HCT116 (cell line): Measurements from ENCODE around the gene SH3RF2. TPM values are rescaled to one million over a fixed set of nuclear protein-coding genes. Genes with fewer than 3 reads are reported as not detected.

Experiments used
- ATAC-seq: fragments of 200-7000 bp; cut with Tn5 transposase; 2 replicates; pipeline ENCODE4 v1.9.1; 2020; ENCODE audit warnings: mild to moderate bottlenecking, moderate library complexity
- BruUV-seq: library from RNA; stranded (reverse); fragments of 400-500 nt; replicated peaks from 2 replicates; lab custom pipeline; 2021; lab: Mats Ljungman, UMichigan
- CTCF ChIA-PET: fragments of 300-600 bp; sonication (Branson Sonifier 250); formaldehyde crosslinking; loops from one replicate; lab custom pipeline; 2021; ENCODE audit warnings: antibody characterized with exemption; lab: Charles Lee
- POLR2A ChIA-PET: fragments of 300-600, 350-600 bp; sonication (Branson Sonifier 250); formaldehyde crosslinking; loops from one replicate; lab custom pipeline; 2021; ENCODE audit warnings: antibody characterized with exemption; lab: Charles Lee
- RAD21 ChIA-PET, 2 experiments: fragments of 300-600 bp; sonication (Branson Sonifier 250); formaldehyde crosslinking; loops; one replicate each; lab custom pipeline; 2023; ENCODE audit warnings: low total read pairs in 2 of 2; ENCODE audit not compliant: uncharacterized antibody in 2 of 2, unreplicated experiment in 2 of 2, low non-redundant PET in 1 of 2; lab: Charles Lee
- DNase-seq: peaks from one replicate; pipeline ENCODE4 v3.0.0-alpha.2; 2010; ENCODE audit warnings: low read depth, low spot score
- H2AFZ ChIP-seq: fragments of 200-600 bp; shearing (Covaris generic), sonication (generic); 2 replicates; pipeline ENCODE4 v1.6.1; 2017; ENCODE audit warnings: low read depth, mixed run types, mixed read lengths, antibody characterized with exemption, low read length; ENCODE audit not compliant: poor library complexity, severe bottlenecking
- H3K27ac ChIP-seq: 2 replicates; pipeline ENCODE4 v1.5.1; 2012; ENCODE audit warnings: low read depth, low read length
- H3K27me3 ChIP-seq: fragments of 200-600 bp; sonication (generic); 2 replicates; pipeline ENCODE4 v1.6.1; 2016; ENCODE audit warnings: mixed run types, low read length, mixed read lengths; ENCODE audit not compliant: insufficient read depth
- H3K36me3 ChIP-seq, 2 experiments: fragments of 200-500 bp in 1 of 2; fragments of 200-600 bp in 1 of 2; sonication (Bioruptor generic) in 1 of 2; sonication (generic) in 1 of 2; 2 replicates each; pipeline versions ENCODE4 v1.5.1 to v1.6.1; 2014 to 2016; ENCODE audit warnings: low read length in 2 of 2, inconsistent platforms in 1 of 2, mixed read lengths in 1 of 2, mixed run types in 1 of 2; ENCODE audit not compliant: insufficient read depth in 2 of 2, control insufficient read depth in 1 of 2
- H3K4me1 ChIP-seq, 2 experiments: fragments of 200-600 bp in 1 of 2; sonication (generic) in 1 of 2; 2 replicates each; pipeline versions ENCODE4 v1.5.1 to v1.6.1; 2012 to 2017; ENCODE audit warnings: low read length in 2 of 2, inconsistent platforms in 1 of 2, mild to moderate bottlenecking in 1 of 2, mixed read lengths in 1 of 2, mixed run types in 1 of 2, moderate library complexity in 1 of 2; ENCODE audit not compliant: insufficient read depth in 2 of 2, control insufficient read depth in 1 of 2
- H3K4me2 ChIP-seq: fragments of 200-600 bp; sonication (generic); 2 replicates; pipeline ENCODE4 v1.6.1; 2017; ENCODE audit warnings: mixed run types, low read length, mixed read lengths
- H3K4me3 ChIP-seq, 2 experiments: fragments of 200-600 bp in 1 of 2; sonication (generic) in 1 of 2; replicated peaks in 1 of 2; 2 replicates each; pipeline ENCODE4 v1.5.1; 2011 to 2016; ENCODE audit warnings: low read length in 2 of 2, control low read depth in 1 of 2, low read depth in 1 of 2, mild to moderate bottlenecking in 1 of 2, mixed read lengths in 1 of 2, mixed run types in 1 of 2
- H3K79me2 ChIP-seq: fragments of 200-600 bp; sonication (generic); 2 replicates; pipeline ENCODE4 v1.6.1; 2017; ENCODE audit warnings: mild to moderate bottlenecking, mixed run types, low read length, moderate library complexity, mixed read lengths; ENCODE audit not compliant: insufficient read depth
- H3K9ac ChIP-seq: fragments of 200-600 bp; sonication (generic); 2 replicates; pipeline ENCODE4 v1.6.1; 2016; ENCODE audit warnings: low read length, mixed read lengths
- H3K9me2 ChIP-seq: fragments of 200-600 bp; sonication (generic), shearing (Covaris generic); 2 replicates; pipeline ENCODE4 v1.6.1; 2017; ENCODE audit warnings: mixed run types, mild to moderate bottlenecking, moderate library complexity; ENCODE audit not compliant: insufficient read depth
- H3K9me3 ChIP-seq, 2 experiments: fragments of 200-500 bp in 1 of 2; fragments of 200-600 bp in 1 of 2; sonication (Bioruptor generic) in 1 of 2; sonication (generic) in 1 of 2; 2 replicates each; pipeline ENCODE4 v1.6.1; 2014 to 2017; ENCODE audit warnings: low read length in 2 of 2, mixed read lengths in 2 of 2, inconsistent platforms in 1 of 2, low read depth in 1 of 2, mild to moderate bottlenecking in 1 of 2, mixed run types in 1 of 2, moderate library complexity in 1 of 2; ENCODE audit not compliant: control insufficient read depth in 1 of 2, insufficient read depth in 1 of 2
- H4K20me1 ChIP-seq: fragments of 200-600 bp; sonication (generic), shearing (Covaris generic); 2 replicates; pipeline ENCODE4 v1.6.1; 2017; ENCODE audit warnings: mixed run types, mild to moderate bottlenecking, moderate library complexity; ENCODE audit not compliant: insufficient read depth
- EGR1 ChIP-seq: IDR thresholded peaks from 2 replicates; pipeline ENCODE4 v1.6.1; 2012; ENCODE audit warnings: low read depth
- EZH2phosphoT487 ChIP-seq: fragments of 200-600 bp; IDR thresholded peaks from 2 replicates; pipeline ENCODE4 v1.6.1; 2018; ENCODE audit warnings: antibody characterized with exemption, borderline replicate concordance
- JUND ChIP-seq: IDR thresholded peaks from 2 replicates; pipeline ENCODE4 v1.6.1; 2012
- POLR2A ChIP-seq: IDR thresholded peaks from 2 replicates; pipeline ENCODE4 v1.7.0; 2011; ENCODE audit warnings: borderline replicate concordance; ENCODE audit not compliant: insufficient read depth, insufficient read length; ENCODE audit errors: extremely low read depth
- RAD21 ChIP-seq: IDR thresholded peaks from 2 replicates; pipeline ENCODE4 v1.6.1; 2012; ENCODE audit warnings: low read depth, mild to moderate bottlenecking
- SP1 ChIP-seq: IDR thresholded peaks from 2 replicates; pipeline ENCODE4 v1.6.1; 2012; ENCODE audit warnings: low read depth
- YY1 ChIP-seq: IDR thresholded peaks from 2 replicates; pipeline ENCODE4 v1.6.1; 2011; ENCODE audit warnings: low read length, low read depth, moderate library complexity, mild to moderate bottlenecking; ENCODE audit not compliant: insufficient replicate concordance; ENCODE audit errors: extremely low read depth
- ZBTB33 ChIP-seq: IDR thresholded peaks from 2 replicates; pipeline ENCODE4 v1.6.1; 2011; ENCODE audit warnings: mild to moderate bottlenecking, low read length, moderate library complexity; ENCODE audit not compliant: insufficient replicate concordance; ENCODE audit errors: extremely low read depth
- intact Hi-C: fragments of 100-400 bp; cut with micrococcal nuclease; formaldehyde crosslinking; loops from 2 replicates; pipeline ENCODE4 v1.10.0; 2022
- total RNA-seq: library from RNA; stranded (reverse); gene quantifications from one replicate; pipeline ENCODE4 v1.2.1, GENCODE V29; 2021; ENCODE audit not compliant: unreplicated experiment
- TF ChIP-seq, protein P1 (sequence below): IDR thresholded peaks from 2 replicates; pipeline ENCODE4 v1.6.1; 2012

SH3RF2 gene
- total RNA-seq, 1 experiment from 2014 or later, result 14.3 TPM

- ATAC-seq, result peak; percentile 79
- ChIA-PET CTCF (no interaction called here), POLR2A (no interaction called here), RAD21 (no interaction called here)
- no peak overlapping the region for H3K27ac ChIP-seq
- DNase-seq, result peak; percentile 12
- TSS peak; percentile 17 for BruUV-seq
- no peaks in the 10 kb centered on the region for H3K79me2 ChIP-seq
- intact Hi-C loops, result no loop called here
- no peaks in the 10 kb centered on the region for H4K20me1 ChIP-seq
- no peaks in the 10 kb centered on the region for H3K36me3 ChIP-seq
- no peaks in the 10 kb centered on the region for H3K27me3 ChIP-seq
- no peak overlapping the region for H2AFZ ChIP-seq
- peaks cover 2 to 9% of the 10 kb centered on the region in 2 experiments; a peak in 3 of 4 replicates for H3K4me1 ChIP-seq
- TF ChIP-seq EZH2phosphoT487, result no peak
- H3K9ac ChIP-seq, result no peak overlapping the region
- H3K9me3 ChIP-seq, result no peaks in the 10 kb centered on the region
- no peaks in the 10 kb centered on the region for H3K9me2 ChIP-seq
- peak overlapping the region; percentile 34 for H3K4me2 ChIP-seq
- H3K4me3 ChIP-seq, result no peak overlapping the region
These were observed 143.5 kb downstream of the SH3RF2 start for GRCh38 chr5:146079695-146080373.

DNA sequence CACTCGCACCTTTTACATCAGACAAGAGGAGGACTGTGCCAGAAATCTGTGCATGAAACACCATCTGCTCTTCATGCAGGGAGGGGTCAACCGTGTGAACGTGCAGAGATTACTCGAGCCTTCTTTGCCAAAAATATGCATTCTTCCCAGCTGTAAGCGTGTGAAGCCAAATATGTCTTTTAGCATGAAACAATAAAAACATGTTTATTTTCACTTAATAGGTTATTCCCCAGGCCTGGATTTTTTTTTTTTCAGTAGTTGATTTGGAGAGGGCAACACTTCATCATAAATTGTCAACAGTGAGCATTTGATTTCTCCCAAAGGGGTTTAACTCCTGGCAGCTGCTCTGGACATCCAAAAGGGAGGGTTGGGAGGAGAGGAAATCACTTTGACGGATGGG is 145.2 kb downstream of the SH3RF2 start:
- Histone ChIP-seq H3K9me2 (no peaks in the 10 kb centered on the region), H3K9ac (no peak overlapping the region), H4K20me1 (no peaks in the 10 kb centered on the region), H3K4me1 (peaks cover 2 to 9% of the 10 kb centered on the region in 2 experiments; a peak in 3 of 4 replicates), H3K27ac (no peak overlapping the region), H3K36me3 (no peaks in the 10 kb centered on the region), H3K27me3 (no peaks in the 10 kb centered on the region), H3K79me2 (no peaks in the 10 kb centered on the region), H3K9me3 (no peaks in the 10 kb centered on the region), H2AFZ (no peak overlapping the region), H3K4me3 (no peak overlapping the region), H3K4me2 (no peak overlapping the region)
- TF ChIP-seq POLR2A (no peak), EGR1 (no peak), YY1 (no peak), JUND (no peak), SP1 (no peak), ZBTB33 (no peak), RAD21 (no peak)
- TF ChIP-seq, protein P1, sequence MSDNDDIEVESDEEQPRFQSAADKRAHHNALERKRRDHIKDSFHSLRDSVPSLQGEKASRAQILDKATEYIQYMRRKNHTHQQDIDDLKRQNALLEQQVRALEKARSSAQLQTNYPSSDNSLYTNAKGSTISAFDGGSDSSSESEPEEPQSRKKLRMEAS, result no peak
- CTCF ChIA-PET, result no interaction called here
- POLR2A ChIA-PET, result no interaction called here
- ATAC-seq (no peak), DNase-seq (no peak)
- no TSS peak for BruUV-seq
- intact Hi-C loops, result no loop called here
- RAD21 ChIA-PET, result no interaction called here
